Common myeloid progenitor, CD34-positive (primary cell): ENCODE results near the gene COL9A2.
A peak's percentile ranks its signal among the peaks of the same experiment; 100 is the strongest.

Experiments used
- CTCF ChIA-PET: fragments of 350-600 bp; sonication (Branson Sonifier 250); formaldehyde crosslinking; loops from one replicate; lab custom pipeline; 2021; ENCODE audit warnings: antibody characterized with exemption; lab: Charles Lee
- POLR2A ChIA-PET: fragments of 350-600 bp; sonication (Branson Sonifier 250); formaldehyde crosslinking; loops from one replicate; lab custom pipeline; 2021; ENCODE audit warnings: antibody characterized with exemption; lab: Charles Lee
- DNase-seq, 3 donors: peaks; one replicate each; pipeline versions ENCODE4 v3.0.0 to v3.0.0-alpha.2; 2013
- H3K27ac ChIP-seq, 2 experiments: 1 replicate in 1 of 2; 2 replicates in 1 of 2; pipeline ENCODE4 v1.7.0; 2013; ENCODE audit warnings: inconsistent platforms in 2 of 2, low read length in 2 of 2, mild to moderate bottlenecking in 2 of 2, low read depth in 1 of 2, moderate library complexity in 1 of 2; ENCODE audit not compliant: severe bottlenecking in 2 of 2, insufficient read depth in 1 of 2, poor library complexity in 1 of 2
- H3K27me3 ChIP-seq, 5 experiments: replicated peaks in 2 of 5; 1 replicate in 3 of 5; 2 replicates in 2 of 5; pipeline versions ENCODE4 v1.6.1 to v1.7.0; 2013; ENCODE audit warnings: low read length in 4 of 5, mild to moderate bottlenecking in 2 of 5, moderate library complexity in 2 of 5, inconsistent platforms in 1 of 5; ENCODE audit not compliant: insufficient read depth in 5 of 5, control insufficient read depth in 4 of 5
- H3K36me3 ChIP-seq, 4 experiments: 1 replicate in 2 of 4; 2 replicates in 2 of 4; pipeline versions ENCODE4 v1.6.1 to v1.7.0; 2013; ENCODE audit warnings: low read length in 3 of 4, control low read depth in 1 of 4, mild to moderate bottlenecking in 1 of 4; ENCODE audit not compliant: control insufficient read depth in 4 of 4, insufficient read depth in 4 of 4
- H3K4me1 ChIP-seq, 4 experiments: 1 replicate in 3 of 4; 2 replicates in 1 of 4; pipeline versions ENCODE4 v1.6.1 to v1.7.1; 2013; ENCODE audit warnings: low read length in 3 of 4, mild to moderate bottlenecking in 3 of 4, control low read depth in 1 of 4, inconsistent platforms in 1 of 4, moderate library complexity in 1 of 4; ENCODE audit not compliant: control insufficient read depth in 4 of 4, insufficient read depth in 4 of 4; ENCODE audit errors: control extremely low read depth in 1 of 4
- H3K4me3 ChIP-seq, 7 experiments: 1 replicate in 4 of 7; 2 replicates in 3 of 7; pipeline versions ENCODE4 v1.5.1 to v1.7.0; 2013; ENCODE audit warnings: mild to moderate bottlenecking in 7 of 7, low read length in 6 of 7, moderate library complexity in 6 of 7, inconsistent platforms in 2 of 7, low read depth in 2 of 7, control low read depth in 1 of 7; ENCODE audit not compliant: insufficient read depth in 4 of 7, control insufficient read depth in 1 of 7; ENCODE audit errors: extremely low read depth in 1 of 7
- H3K9me3 ChIP-seq, 5 experiments: 1 replicate in 4 of 5; 2 replicates in 1 of 5; pipeline versions ENCODE4 v1.6.1 to v1.7.1; 2013; ENCODE audit warnings: low read length in 4 of 5, mild to moderate bottlenecking in 2 of 5, inconsistent platforms in 1 of 5, low read depth in 1 of 5, moderate library complexity in 1 of 5; ENCODE audit not compliant: control insufficient read depth in 4 of 5, insufficient read depth in 2 of 5; ENCODE audit errors: control extremely low read depth in 1 of 5
- WGBS: methylation state at CpG from one replicate; pipeline ENCODE4 v1.1.5; 2013; ENCODE audit not compliant: insufficient coverage; 5-methylcytosine and 5-hydroxymethylcytosine counted together

The COL9A2 gene

GRCh38 chr1:40360631-40361030, 43.5 kb upstream of the COL9A2 start:
- H3K36me3 ChIP-seq, result no peaks in the 10 kb centered on the region
- DNase-seq, result no peak
- ChIA-PET POLR2A (no interaction called here), CTCF (interaction anchor here (1.0 kb wide), 1 partner anchor 25 kb away, joined by 3 read pairs; no protein-coding TSS in a partner anchor)
- no peak overlapping the region for H3K4me3 ChIP-seq
- no peak overlapping the region for H3K27ac ChIP-seq
- H3K9me3 ChIP-seq, result peaks cover 2 to 12% (median 5%) of the 10 kb centered on the region in 5 experiments
- no peaks in the 10 kb centered on the region for H3K27me3 ChIP-seq
- peaks cover 0 to 6% (median 0%) of the 10 kb centered on the region in 4 experiments for H3K4me1 ChIP-seq

- POLR2A ChIA-PET, result no interaction called here
- Histone ChIP-seq H3K9me3 (peaks cover 2 to 12% (median 5%) of the 10 kb centered on the region in 5 experiments), H3K4me1 (no peaks in the 10 kb centered on the region), H3K36me3 (no peaks in the 10 kb centered on the region), H3K27ac (no peak overlapping the region), H3K4me3 (no peak overlapping the region), H3K27me3 (no peaks in the 10 kb centered on the region)
- CTCF ChIA-PET, result interaction anchor here (0.6 to 1.2 kb wide), 3 partner anchors 19 to 226 kb away, joined by 3 to 5 read pairs (median 3); no protein-coding TSS in a partner anchor
- DNase-seq, result no peak
Observed at GRCh38 chr1:40357625-40358024, 40.5 kb upstream of the COL9A2 start.

DNA sequence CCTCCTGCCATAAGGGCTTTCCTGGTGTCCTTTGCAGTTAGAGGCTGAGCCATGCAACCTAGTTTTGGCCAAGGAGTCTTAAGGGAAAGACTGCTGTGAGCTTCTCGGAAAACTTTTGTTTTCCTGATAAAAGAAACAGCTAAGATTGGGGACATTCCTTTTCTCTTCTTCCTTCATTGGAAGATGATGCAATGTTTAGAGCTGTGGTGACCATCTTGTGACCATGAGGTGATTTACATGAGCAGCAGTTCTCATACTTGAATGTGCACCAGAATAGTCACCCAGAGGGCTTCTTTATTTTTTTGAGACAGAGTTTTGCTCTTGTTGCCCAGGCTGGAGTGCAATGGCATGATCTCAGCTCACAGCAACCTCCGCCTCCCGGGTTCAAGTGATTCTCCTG, 36.0 kb upstream of the COL9A2 start:
- 100% methylated on average over 1 of the region's 3 CpGs for WGBS
- no peak overlapping the region for H3K4me3 ChIP-seq
- no peak overlapping the region for H3K27ac ChIP-seq
- POLR2A ChIA-PET, result no interaction called here
- no peaks in the 10 kb centered on the region for H3K27me3 ChIP-seq
- no peaks in the 10 kb centered on the region for H3K4me1 ChIP-seq
- H3K9me3 ChIP-seq, result peaks cover 0 to 6% (median under 1%) of the 10 kb centered on the region in 5 experiments
- CTCF ChIA-PET, result no interaction called here
- no peaks in the 10 kb centered on the region for H3K36me3 ChIP-seq
- DNase-seq, result no peak

DNA sequence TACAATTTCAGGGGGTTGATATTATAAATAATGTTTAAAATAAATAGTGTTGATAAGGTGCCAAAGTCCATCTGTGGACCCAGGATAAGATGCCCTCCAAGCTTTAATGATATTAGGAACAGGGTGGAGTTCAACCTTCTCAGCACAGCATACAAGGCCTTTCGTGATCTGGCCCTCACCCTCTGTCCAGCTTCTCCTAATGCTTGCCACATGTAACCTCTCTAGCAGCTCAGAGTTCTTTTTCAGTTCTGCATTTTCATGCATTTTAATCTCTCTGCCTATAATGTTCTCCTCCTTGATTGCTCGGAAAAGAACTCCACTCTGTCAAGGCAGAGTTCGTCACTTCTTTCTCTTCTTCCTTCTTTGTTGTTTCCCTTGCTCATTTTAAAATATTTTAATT, 35.0 kb upstream of the COL9A2 start:
- H3K36me3 ChIP-seq, result no peaks in the 10 kb centered on the region
- no peak overlapping the region for H3K27ac ChIP-seq
- POLR2A ChIA-PET, result no interaction called here
- 75% methylated on average over 1 of the region's 3 CpGs for WGBS
- H3K4me3 ChIP-seq, result no peak overlapping the region
- H3K4me1 ChIP-seq, result no peaks in the 10 kb centered on the region
- no peaks in the 10 kb centered on the region for H3K9me3 ChIP-seq
- no peak for DNase-seq
- CTCF ChIA-PET, result interaction anchor here (0.7 kb wide), 1 partner anchor 11 kb away, joined by 3 read pairs; no protein-coding TSS in a partner anchor
- no peaks in the 10 kb centered on the region for H3K27me3 ChIP-seq

GRCh38 chr1:40351124-40351523, 34.0 kb upstream of the COL9A2 start:
- no peaks in the 10 kb centered on the region for H3K4me1 ChIP-seq
- no peaks in the 10 kb centered on the region for H3K9me3 ChIP-seq
- ChIA-PET CTCF (no interaction called here), POLR2A (no interaction called here)
- DNase-seq, result no peak
- no CpG with 5 or more reads among the region's 2 CpGs for WGBS
- no peaks in the 10 kb centered on the region for H3K27me3 ChIP-seq
- no peak overlapping the region for H3K4me3 ChIP-seq
- H3K36me3 ChIP-seq, result no peaks in the 10 kb centered on the region
- no peak overlapping the region for H3K27ac ChIP-seq

GRCh38 chr1:40350391-40350790, 33.3 kb upstream of the COL9A2 start:
- Histone ChIP-seq H3K27me3 (no peaks in the 10 kb centered on the region), H3K27ac (no peak overlapping the region), H3K36me3 (no peaks in the 10 kb centered on the region), H3K4me1 (no peaks in the 10 kb centered on the region), H3K9me3 (no peaks in the 10 kb centered on the region), H3K4me3 (no peak overlapping the region)
- WGBS, result 82% methylated on average over 2 of the region's 2 CpGs
- POLR2A ChIA-PET, result no interaction called here
- DNase-seq, result no peak
- CTCF ChIA-PET, result interaction anchor here (2.1 kb wide), 1 partner anchor 12 kb away, joined by 8 read pairs; no protein-coding TSS in a partner anchor

DNA sequence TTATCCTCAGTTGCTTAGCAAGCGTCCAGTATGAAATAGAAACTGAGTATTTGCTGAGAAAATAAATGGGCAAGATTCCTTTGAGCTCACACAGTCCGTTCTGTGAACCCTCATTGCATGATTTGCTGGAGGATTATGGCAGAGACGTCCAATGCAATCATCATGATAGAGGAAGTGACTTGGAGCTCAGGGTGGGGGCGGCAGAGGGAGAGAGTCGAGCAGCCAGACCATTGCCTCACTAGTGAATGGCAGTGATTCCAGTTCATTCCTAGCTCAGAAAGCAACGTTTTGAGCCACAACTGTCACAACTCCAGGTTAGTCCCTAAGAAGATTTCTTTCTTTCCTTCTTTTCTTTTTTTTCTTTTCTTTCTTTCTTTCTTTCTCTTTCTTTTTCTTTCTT, 27.5 kb upstream of the COL9A2 start:
- Histone ChIP-seq H3K36me3 (no peaks in the 10 kb centered on the region), H3K4me1 (peaks cover 0 to 12% (median 5%) of the 10 kb centered on the region in 4 experiments), H3K4me3 (no peak overlapping the region), H3K9me3 (peaks cover 0 to 4% (median 0%) of the 10 kb centered on the region in 5 experiments), H3K27me3 (no peaks in the 10 kb centered on the region), H3K27ac (no peak overlapping the region)
- WGBS, result 35% methylated on average over 6 of the region's 6 CpGs
- POLR2A ChIA-PET, result no interaction called here
- CTCF ChIA-PET, result interaction anchor here (0.7 to 1.7 kb wide), 3 partner anchors 10 to 56 kb away, joined by 3 to 7 read pairs (median 3); no protein-coding TSS in a partner anchor
- peak; percentile 14 to 66 (median 58) for DNase-seq
